HG03280 (cell line): ENCODE data around the gene CAPN13.

Experiments
- ATAC-seq: cut with Tn5 transposase; IDR thresholded peaks from one replicate; pipeline ENCODE4 v1.9.1; 2021; ENCODE audit warnings: mild to moderate bottlenecking, moderate library complexity; ENCODE audit not compliant: unreplicated experiment

The CAPN13 gene, protein sequence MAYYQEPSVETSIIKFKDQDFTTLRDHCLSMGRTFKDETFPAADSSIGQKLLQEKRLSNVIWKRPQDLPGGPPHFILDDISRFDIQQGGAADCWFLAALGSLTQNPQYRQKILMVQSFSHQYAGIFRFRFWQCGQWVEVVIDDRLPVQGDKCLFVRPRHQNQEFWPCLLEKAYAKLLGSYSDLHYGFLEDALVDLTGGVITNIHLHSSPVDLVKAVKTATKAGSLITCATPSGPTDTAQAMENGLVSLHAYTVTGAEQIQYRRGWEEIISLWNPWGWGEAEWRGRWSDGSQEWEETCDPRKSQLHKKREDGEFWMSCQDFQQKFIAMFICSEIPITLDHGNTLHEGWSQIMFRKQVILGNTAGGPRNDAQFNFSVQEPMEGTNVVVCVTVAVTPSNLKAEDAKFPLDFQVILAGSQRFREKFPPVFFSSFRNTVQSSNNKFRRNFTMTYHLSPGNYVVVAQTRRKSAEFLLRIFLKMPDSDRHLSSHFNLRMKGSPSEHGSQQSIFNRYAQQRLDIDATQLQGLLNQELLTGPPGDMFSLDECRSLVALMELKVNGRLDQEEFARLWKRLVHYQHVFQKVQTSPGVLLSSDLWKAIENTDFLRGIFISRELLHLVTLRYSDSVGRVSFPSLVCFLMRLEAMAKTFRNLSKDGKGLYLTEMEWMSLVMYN

DNA sequence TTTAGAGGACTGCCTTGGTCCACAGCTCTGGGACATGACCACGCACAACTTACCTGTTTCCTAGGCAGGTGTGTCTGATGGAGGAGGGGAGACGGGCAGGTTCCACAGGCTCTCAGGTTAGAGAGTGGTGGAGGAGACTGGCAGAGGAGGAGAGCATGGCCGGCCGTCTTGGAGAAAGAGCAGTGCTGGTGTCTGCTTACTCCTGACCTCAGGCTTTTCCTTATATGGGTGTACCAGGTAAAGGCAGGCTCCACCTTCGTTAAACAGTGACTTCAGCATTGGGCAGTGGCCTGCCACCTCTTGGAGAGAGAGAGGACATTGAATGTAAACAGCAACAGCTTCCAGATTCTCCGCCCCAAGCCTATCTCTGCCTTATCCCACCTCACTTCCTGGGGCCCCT, at the start of gene CAPN13:
TSS of gene CAPN13 (minus strand) at position 198 of the 400 bp plus-strand sequence. CDS start 20,121 bp downstream, outside the sequence.
- no peak for ATAC-seq

DNA sequence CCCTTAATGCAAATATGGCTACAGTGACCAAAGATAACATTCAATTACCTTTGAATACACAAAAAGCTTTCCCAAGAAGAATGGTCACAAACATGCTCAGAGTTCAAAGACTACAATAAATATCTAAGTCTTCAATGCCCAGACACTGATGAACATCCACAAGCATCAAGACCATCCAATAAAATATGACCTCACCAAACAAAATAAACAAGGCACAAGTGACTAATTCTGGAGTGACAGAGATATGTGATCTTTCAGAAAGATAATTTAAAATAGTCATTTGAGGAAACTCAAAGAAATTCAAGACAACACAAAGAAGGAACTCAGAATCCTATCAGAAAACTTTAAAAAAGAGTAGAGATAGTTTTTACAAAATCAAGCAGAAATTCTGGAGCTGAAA, 40.6 kb upstream of the CAPN13 start:
- no peak for ATAC-seq

GRCh38 chr2:30847329-30847728, 40.1 kb upstream of the CAPN13 start:
- no peak for ATAC-seq

DNA sequence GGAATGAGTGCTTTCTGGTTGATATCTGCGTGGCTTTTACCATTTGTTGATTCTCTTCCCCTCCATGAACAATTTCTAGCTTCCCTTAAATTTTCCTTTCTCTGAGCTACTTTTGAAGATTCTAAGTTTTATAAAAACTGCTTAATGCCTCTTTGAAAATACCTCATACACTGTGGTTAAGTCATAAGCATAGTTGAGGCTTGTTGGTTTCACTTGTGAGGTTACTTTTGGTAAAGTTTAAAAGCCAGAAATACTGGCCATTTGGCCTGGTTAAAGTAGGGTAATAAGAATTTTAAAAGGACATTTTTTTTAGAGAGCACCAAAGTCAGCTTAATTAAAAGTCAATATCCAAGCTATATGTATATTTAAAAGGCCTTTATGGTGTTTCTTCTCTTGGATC, 21.3 kb upstream of the CAPN13 start:
- no peak for ATAC-seq

- no peak for ATAC-seq
These were observed 19.7 kb upstream of the CAPN13 start for GRCh38 chr2:30826916-30827315.

DNA sequence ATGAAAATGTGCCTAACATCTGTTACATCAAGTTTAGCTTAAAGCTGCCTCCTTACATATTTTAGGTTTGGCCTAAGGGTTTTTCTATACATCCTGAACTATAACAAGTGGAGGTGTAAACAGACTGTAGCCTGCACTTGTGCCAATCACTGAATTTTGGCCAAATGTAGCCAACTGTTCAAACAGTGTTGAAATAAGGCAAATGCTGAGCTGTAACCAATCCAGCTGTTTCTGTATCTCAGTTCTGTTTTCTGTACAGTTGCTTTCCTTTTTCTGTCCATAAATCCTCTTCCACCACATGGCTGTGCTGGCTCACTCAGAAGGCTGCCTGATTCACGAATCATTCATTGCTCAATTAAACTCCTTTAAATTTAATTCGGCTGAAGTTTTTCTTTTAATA, 19.2 kb upstream of the CAPN13 start:
- ATAC-seq = no peak

- ATAC-seq = no peak
These were observed 16.2 kb upstream of the CAPN13 start for GRCh38 chr2:30823452-30823851.

DNA sequence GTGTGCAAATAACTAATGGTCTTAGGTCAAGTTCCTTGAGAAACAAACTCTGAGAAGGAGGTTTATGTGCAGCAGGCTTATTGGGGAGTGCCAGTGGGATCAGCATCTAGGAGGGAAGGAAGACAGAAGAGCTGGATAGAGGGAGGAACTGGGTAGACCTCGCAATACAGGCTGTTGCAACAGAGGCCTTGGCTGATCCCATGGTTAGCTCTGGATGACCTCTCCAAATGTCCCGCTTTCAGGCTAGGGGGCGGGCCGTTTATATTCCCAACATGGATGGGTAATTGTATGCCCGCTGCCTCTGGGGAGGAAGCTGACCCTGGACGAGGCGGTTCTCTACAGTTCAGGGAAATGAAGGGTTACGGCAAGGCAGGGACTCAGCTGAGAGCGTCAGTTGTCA, 14.7 kb upstream of the CAPN13 start:
- ATAC-seq = no peak

DNA sequence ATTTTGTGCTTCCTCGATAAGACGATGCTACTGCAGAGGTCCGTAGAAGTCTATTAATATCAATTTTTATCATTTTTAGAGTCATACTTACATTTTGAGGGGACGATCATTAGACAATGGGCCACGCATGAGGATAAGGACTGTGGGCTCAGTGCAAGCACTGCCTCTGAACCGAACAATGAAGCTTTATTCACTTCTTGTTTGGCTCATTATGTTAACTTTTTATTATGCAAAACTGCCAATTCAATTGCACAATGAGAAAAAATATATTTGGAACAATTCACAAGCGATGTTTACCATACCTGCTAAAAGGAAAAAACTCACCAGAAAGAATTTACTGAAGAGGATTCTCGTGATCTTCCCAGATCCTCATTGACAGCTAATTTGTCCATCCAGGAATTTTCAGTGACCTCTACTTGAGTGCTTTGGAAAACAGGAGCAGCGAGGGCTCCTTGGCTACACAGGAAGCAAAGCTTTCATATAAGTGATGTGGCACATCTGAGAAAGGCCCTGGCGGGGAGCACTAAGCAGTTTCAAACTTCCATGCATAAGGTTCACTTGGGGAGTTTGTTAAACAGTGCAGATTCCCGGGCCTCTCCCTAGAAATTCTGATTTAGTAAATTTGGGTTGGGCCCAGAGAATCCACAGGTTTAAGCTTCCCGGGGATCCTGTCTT, 13.3 kb upstream of the CAPN13 start:
- ATAC-seq = no peak

GRCh38 chr2:30809938-30810337, 2.7 kb upstream of the CAPN13 start:
- no peak for ATAC-seq

GRCh38 chr2:30808695-30809094, 1.4 kb upstream of the CAPN13 start:
- ATAC-seq = no peak

DNA sequence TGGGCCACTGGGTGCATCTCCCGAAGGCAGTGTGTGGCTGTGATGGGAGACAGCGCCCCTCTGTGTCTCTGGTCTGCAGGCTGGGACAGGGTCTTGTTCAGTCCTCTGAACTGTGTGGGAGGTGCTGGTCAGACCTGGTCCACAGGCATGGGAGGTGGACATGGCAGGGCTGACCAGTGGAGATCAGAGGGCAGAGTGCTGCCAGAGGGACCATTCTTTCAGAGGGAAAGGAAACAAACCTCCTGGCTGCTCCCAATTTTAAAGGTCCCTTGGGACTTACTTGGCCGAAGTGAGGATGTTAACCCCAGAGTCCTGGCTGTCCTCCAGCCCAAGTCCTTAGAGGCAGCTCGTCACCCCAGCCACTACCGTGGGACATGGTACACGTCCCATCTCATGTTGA, 4.0 kb downstream of the CAPN13 start:
- ATAC-seq = no peak

GRCh38 chr2:30802611-30803010, 4.6 kb downstream of the CAPN13 start:
- ATAC-seq = no peak

- no peak for ATAC-seq
These were observed 5.3 kb downstream of the CAPN13 start for GRCh38 chr2:30801821-30802455.

DNA sequence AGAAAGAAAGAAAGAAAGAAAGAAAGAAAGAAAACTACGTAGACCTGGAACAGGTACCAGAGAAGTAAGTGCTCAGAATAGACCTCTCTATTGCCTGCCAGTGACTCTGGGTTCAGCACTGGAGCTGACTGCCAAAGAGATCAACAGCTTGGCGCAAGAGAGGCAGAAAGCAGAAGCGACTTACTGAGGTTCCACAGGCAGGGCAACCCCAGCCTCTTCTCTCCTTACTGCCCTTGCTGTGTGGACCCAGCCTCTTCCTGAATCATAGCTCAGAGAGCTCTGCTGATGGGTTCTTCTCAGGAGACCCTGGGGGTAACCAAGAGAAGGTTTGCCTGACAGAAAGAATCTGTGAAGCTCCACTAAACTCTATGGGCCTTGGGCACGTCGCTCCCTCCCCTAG, 7.1 kb downstream of the CAPN13 start:
- no peak for ATAC-seq

DNA sequence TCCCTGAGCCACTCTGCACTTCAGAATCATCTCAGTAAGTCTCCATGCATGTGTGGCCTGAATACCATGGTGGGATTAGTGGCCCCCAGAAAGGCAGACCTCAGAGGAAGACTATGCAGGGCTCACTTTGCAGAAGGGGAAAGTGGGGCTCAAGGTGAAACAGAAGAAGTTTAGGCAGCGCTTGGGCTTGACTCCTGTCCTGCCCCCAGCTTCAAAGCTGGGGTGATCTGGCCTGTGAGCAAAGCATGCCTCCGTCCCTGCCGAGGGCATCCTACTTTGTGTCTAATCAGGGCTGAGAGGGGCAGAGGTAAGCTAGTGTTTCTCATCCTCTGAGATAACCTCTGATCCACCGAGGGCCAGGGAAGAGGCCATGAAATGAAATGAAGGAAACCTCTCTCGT, 7.9 kb downstream of the CAPN13 start:
- ATAC-seq = no peak

DNA sequence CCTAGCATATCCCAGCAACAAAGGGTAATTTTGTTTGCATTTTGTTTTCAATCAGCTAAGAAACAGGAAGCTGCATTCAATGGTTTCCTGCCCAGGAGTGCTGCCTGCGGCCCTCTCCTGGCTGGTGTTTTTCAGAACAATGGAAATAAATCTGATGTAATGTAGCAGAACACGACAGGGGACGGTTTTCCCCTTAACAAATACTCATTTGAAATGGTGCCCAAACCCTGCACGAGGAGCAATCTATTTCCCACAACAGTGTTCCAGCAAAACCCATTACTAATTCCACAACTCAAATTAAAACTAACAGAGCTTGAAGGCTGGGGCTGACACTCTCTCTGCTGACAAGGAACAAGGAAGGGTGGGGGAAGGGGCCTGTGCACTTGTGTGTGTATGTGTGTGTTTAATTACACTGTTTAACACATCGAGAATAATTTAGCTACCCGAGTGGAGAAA, 8.7 kb downstream of the CAPN13 start:
- ATAC-seq = no peak

- no peak for ATAC-seq
These were observed 9.7 kb downstream of the CAPN13 start for GRCh38 chr2:30797381-30798015.

GRCh38 chr2:30796699-30797098, 10.5 kb downstream of the CAPN13 start:
- no peak for ATAC-seq

DNA sequence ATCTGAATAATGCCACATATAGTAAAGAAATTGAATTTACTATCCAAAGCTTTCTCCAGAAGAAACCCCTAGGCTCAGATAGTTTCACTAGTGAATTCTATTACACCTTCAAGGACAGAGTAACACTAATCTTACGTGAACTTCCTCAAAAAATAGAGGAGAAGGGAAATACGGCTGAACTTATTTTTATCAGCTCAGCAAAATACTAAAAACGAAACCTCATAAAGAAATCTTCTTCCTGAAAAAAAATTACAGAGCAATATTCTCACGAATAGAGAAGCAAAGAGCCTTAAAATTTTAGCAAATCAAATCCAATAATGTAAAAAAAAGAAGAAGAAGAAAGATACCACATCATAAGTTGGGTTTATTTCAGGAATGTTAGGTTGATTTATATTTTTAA, 14.7 kb downstream of the CAPN13 start:
- ATAC-seq = no peak

GRCh38 chr2:30790879-30791278, 16.4 kb downstream of the CAPN13 start:
- ATAC-seq = no peak
